RPMI8226 (cell line): ENCODE measurements around the gene TMEM190.

Experiments used
- DNase-seq: peaks from one replicate; pipeline ENCODE4 v3.0.0-alpha.2; 2015

Gene TMEM190

GRCh38 chr19:55372316-55373081 is 4.1 kb upstream of the TMEM190 start:
- DNase-seq: no peak

- DNase-seq: no peak
These were observed 3.2 kb upstream of the TMEM190 start for GRCh38 chr19:55373306-55373992.

- no peak for DNase-seq
These were observed 2.5 kb upstream of the TMEM190 start for GRCh38 chr19:55373993-55374757.

- DNase-seq: no peak
These were observed 918 bp downstream of the TMEM190 start for GRCh38 chr19:55377356-55378131.

GRCh38 chr19:55379174-55379573 is 2.5 kb downstream of the TMEM190 start:
- no peak for DNase-seq

GRCh38 chr19:55382013-55382412 is 5.4 kb downstream of the TMEM190 start:
- DNase-seq: no peak

GRCh38 chr19:55382522-55383054 is 6.0 kb downstream of the TMEM190 start:
- no peak for DNase-seq

- peak; percentile 75 for DNase-seq
These were observed 6.9 kb downstream of the TMEM190 start for GRCh38 chr19:55383279-55384130.

- DNase-seq: peak; percentile 74
These were observed 7.7 kb downstream of the TMEM190 start, which contains the start of gene TMEM238 for GRCh38 chr19:55384131-55384919. Gene TMEM238 (minus strand): TSS chr19:55384292. CDS start chr19:55384259, 33 bp downstream.

GRCh38 chr19:55384920-55385723 is 8.5 kb downstream of the TMEM190 start:
- peak; percentile 97 for DNase-seq

- peak; percentile 99 for DNase-seq
These were observed 9.3 kb downstream of the TMEM190 start, which contains the start of gene RPL28 for GRCh38 chr19:55385724-55386492. Gene RPL28 (plus strand): TSS chr19:55385932. CDS start chr19:55386358, 426 bp downstream.

- no peak for DNase-seq
These were observed 9.9 kb downstream of the TMEM190 start for GRCh38 chr19:55386493-55386971.

GRCh38 chr19:55387736-55388497 is 11.3 kb downstream of the TMEM190 start:
- DNase-seq: no peak

GRCh38 chr19:55389386-55390317 is 13.0 kb downstream of the TMEM190 start:
- DNase-seq: no peak

GRCh38 chr19:55390461-55390880 is 13.8 kb downstream of the TMEM190 start:
- DNase-seq: no peak

- DNase-seq: peak; percentile 34
These were observed 14.6 kb downstream of the TMEM190 start for GRCh38 chr19:55391191-55391670.
